Ovary (tissue), 3 donors: Measurements from ENCODE around the gene MPZL2.

Experiments
- CTCF ChIP-seq, 3 donors: fragments of 450-650 bp in 2 of 3; fragments of 200-600 bp in 1 of 3; IDR thresholded peaks; one replicate each; pipeline versions ENCODE4 v1.5.1 to v1.8.0; 2016 to 2022; ENCODE audit warnings: antibody characterized with exemption in 3 of 3, mild to moderate bottlenecking in 1 of 3
- EP300 ChIP-seq: sonication (generic); formaldehyde crosslinking; IDR thresholded peaks from one replicate; pipeline ENCODE4 v1.6.1; 2017; ENCODE audit warnings: antibody characterized with exemption
- POLR2A ChIP-seq: fragments of 450-650 bp; IDR thresholded peaks from one replicate; pipeline ENCODE4 v1.6.1; 2017; ENCODE audit warnings: antibody characterized with exemption, mild to moderate bottlenecking, moderate library complexity
- donor health status: DM: no; HTN: no; CAD: no.

GRCh38 chr11:118233850-118234249, 30.2 kb downstream of the MPZL2 start:
- no peak for TF ChIP-seq CTCF (IDR thresholded peaks at IDR 0.05)
- TF ChIP-seq EP300, result no peak
- no peak for TF ChIP-seq POLR2A
